Coronary artery (tissue), 2 donors: ENCODE data around the gene UGT1A9.

Source experiments
- DNase-seq: peaks from one replicate; pipeline ENCODE4 v3.0.0-alpha.2; 2017; ENCODE audit warnings: low spot score
- H3K27ac ChIP-seq, 2 donors: fragments of 200-600 bp; sonication (generic); one replicate each; pipeline ENCODE4 v1.5.1; 2016 to 2019
- H3K4me3 ChIP-seq: fragments of 200-600 bp; sonication (generic); 2 replicates; pipeline ENCODE4 v1.5.1; 2016; ENCODE audit warnings: mild to moderate bottlenecking, moderate library complexity
- TF ChIP-seq, protein P1 (sequence below): fragments of 200-600 bp; sonication (generic); IDR thresholded peaks from one replicate; pipeline ENCODE4 v1.5.1; 2019; ENCODE audit warnings: antibody characterized with exemption

UGT1A9 gene

GRCh38 chr2:233764264-233764663, 92.6 kb downstream of the UGT1A9 start:
- TF ChIP-seq, protein P1, sequence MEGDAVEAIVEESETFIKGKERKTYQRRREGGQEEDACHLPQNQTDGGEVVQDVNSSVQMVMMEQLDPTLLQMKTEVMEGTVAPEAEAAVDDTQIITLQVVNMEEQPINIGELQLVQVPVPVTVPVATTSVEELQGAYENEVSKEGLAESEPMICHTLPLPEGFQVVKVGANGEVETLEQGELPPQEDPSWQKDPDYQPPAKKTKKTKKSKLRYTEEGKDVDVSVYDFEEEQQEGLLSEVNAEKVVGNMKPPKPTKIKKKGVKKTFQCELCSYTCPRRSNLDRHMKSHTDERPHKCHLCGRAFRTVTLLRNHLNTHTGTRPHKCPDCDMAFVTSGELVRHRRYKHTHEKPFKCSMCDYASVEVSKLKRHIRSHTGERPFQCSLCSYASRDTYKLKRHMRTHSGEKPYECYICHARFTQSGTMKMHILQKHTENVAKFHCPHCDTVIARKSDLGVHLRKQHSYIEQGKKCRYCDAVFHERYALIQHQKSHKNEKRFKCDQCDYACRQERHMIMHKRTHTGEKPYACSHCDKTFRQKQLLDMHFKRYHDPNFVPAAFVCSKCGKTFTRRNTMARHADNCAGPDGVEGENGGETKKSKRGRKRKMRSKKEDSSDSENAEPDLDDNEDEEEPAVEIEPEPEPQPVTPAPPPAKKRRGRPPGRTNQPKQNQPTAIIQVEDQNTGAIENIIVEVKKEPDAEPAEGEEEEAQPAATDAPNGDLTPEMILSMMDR, result no peak
- DNase-seq, result no peak
- no peak overlapping the region for H3K4me3 ChIP-seq
- no peak overlapping the region for H3K27ac ChIP-seq

GRCh38 chr2:233764761-233765160, 93.1 kb downstream of the UGT1A9 start:
- Histone ChIP-seq H3K4me3 (no peak overlapping the region), H3K27ac (no peak overlapping the region)
- TF ChIP-seq, protein P1, result no peak
- DNase-seq, result no peak

- Histone ChIP-seq H3K27ac (no peak overlapping the region), H3K4me3 (no peak overlapping the region)
- TF ChIP-seq, protein P1, result no peak
- DNase-seq, result no peak
Observed at GRCh38 chr2:233766416-233766815, 94.7 kb downstream of the UGT1A9 start.

DNA sequence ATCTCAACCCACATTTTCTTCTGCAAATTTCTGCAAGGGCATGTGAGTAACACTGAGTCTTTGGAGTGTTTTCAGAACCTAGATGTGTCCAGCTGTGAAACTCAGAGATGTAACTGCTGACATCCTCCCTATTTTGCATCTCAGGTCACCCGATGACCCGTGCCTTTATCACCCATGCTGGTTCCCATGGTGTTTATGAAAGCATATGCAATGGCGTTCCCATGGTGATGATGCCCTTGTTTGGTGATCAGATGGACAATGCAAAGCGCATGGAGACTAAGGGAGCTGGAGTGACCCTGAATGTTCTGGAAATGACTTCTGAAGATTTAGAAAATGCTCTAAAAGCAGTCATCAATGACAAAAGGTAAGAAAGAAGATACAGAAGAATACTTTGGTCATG, 96.4 kb downstream of the UGT1A9 start:
- Histone ChIP-seq H3K4me3 (no peak overlapping the region), H3K27ac (no peak overlapping the region)
- TF ChIP-seq, protein P1, result no peak
- no peak for DNase-seq

- DNase-seq, result no peak
- TF ChIP-seq, protein P1, result no peak
- H3K27ac ChIP-seq, result no peak overlapping the region
- H3K4me3 ChIP-seq, result no peak overlapping the region
Observed at GRCh38 chr2:233769260-233769659, 97.6 kb downstream of the UGT1A9 start.

GRCh38 chr2:233772153-233772552, 100.5 kb downstream of the UGT1A9 start:
- DNase-seq, result no peak
- H3K27ac ChIP-seq, result no peak overlapping the region
- no peak overlapping the region for H3K4me3 ChIP-seq
- TF ChIP-seq, protein P1, result no peak

DNA sequence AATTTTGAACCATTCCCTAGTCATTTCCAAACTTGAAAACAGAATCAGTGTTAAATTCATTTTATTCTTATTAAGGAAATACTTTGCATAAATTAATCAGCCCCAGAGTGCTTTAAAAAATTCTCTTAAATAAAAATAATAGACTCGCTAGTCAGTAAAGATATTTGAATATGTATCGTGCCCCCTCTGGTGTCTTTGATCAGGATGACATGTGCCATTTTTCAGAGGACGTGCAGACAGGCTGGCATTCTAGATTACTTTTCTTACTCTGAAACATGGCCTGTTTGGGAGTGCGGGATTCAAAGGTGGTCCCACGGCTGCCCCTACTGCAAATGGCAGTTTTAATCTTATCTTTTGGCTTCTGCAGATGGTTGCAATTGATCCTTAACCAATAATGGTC, 100.9 kb downstream of the UGT1A9 start:
- no peak for DNase-seq
- TF ChIP-seq, protein P1, result no peak
- H3K4me3 ChIP-seq, result no peak overlapping the region

More for the DNA sequence above, 100.9 kb downstream of the UGT1A9 start:
- no peak overlapping the region for H3K27ac ChIP-seq
